Astrocyte of the spinal cord (primary cell): Measurements from ENCODE around the gene TANK.
"Not testable (repeated sequence)": the region's sequence is repeated elsewhere in the genome, so short reads cannot be mapped to it uniquely, and the experiment has no call there.

ENCODE experiments used
- DNase-seq: peaks from one replicate; pipeline ENCODE4 v3.0.0; 2011; ENCODE audit warnings: low read depth, low spot score
- H3K4me3 ChIP-seq: 2 replicates; pipeline ENCODE4 v1.5.1; 2011; ENCODE audit warnings: low read depth, mild to moderate bottlenecking, low read length, moderate library complexity
- CTCF ChIP-seq: IDR thresholded peaks from 2 replicates; pipeline ENCODE4 v1.5.1; 2012; ENCODE audit warnings: low read depth, mild to moderate bottlenecking, low read length, inconsistent platforms
- in situ Hi-C: cut with HindIII; loops from 2 replicates; pipeline ENCODE4 v1.10.0; 2017; ENCODE audit warnings: low sequenced_read_pairs

Gene TANK

GRCh38 chr2:161170958-161171932, 11.0 kb downstream of the TANK start:
- DNase-seq: no peak
- in situ Hi-C loops: no loop called here
- H3K4me3 ChIP-seq: no peak overlapping the region
- TF ChIP-seq CTCF: no peak

- in situ Hi-C loops: no loop called here
- TF ChIP-seq CTCF: no peak
- DNase-seq: no peak
- H3K4me3 ChIP-seq: no peak overlapping the region
Observed at GRCh38 chr2:161172901-161173540, 12.8 kb downstream of the TANK start.

- in situ Hi-C loops: no loop called here
- no peak overlapping the region for H3K4me3 ChIP-seq
- DNase-seq: no peak
- TF ChIP-seq CTCF: no peak
Observed at GRCh38 chr2:161173541-161174194, 13.4 kb downstream of the TANK start.

- in situ Hi-C loops: no loop called here
- DNase-seq: no peak
Observed at GRCh38 chr2:161177969-161178368, 17.7 kb downstream of the TANK start.

GRCh38 chr2:161178756-161179155, 18.5 kb downstream of the TANK start:
- H3K4me3 ChIP-seq: no peak overlapping the region
- in situ Hi-C loops: no loop called here
- TF ChIP-seq CTCF: no peak
- DNase-seq: no peak

More at GRCh38 chr2:161177969-161178368, 17.7 kb downstream of the TANK start:
- no peak overlapping the region for H3K4me3 ChIP-seq
- TF ChIP-seq CTCF: no peak

GRCh38 chr2:161190050-161190449, 29.8 kb downstream of the TANK start:
- no peak for TF ChIP-seq CTCF
- in situ Hi-C loops: no loop called here

GRCh38 chr2:161195602-161196001, 35.4 kb downstream of the TANK start:
- in situ Hi-C loops, DNase-seq, H3K4me3 ChIP-seq: not testable (repeated sequence)

More at GRCh38 chr2:161190050-161190449, 29.8 kb downstream of the TANK start:
- no peak for DNase-seq
- no peak overlapping the region for H3K4me3 ChIP-seq
